Measurements from ENCODE around the gene ZFPM1.
A peak's percentile ranks its signal among the peaks of the same experiment; 100 is the strongest.
"Not testable (repeated sequence)": the region's sequence is repeated elsewhere in the genome, so short reads cannot be mapped to it uniquely, and the experiment has no call there.

Gene ZFPM1

DNA sequence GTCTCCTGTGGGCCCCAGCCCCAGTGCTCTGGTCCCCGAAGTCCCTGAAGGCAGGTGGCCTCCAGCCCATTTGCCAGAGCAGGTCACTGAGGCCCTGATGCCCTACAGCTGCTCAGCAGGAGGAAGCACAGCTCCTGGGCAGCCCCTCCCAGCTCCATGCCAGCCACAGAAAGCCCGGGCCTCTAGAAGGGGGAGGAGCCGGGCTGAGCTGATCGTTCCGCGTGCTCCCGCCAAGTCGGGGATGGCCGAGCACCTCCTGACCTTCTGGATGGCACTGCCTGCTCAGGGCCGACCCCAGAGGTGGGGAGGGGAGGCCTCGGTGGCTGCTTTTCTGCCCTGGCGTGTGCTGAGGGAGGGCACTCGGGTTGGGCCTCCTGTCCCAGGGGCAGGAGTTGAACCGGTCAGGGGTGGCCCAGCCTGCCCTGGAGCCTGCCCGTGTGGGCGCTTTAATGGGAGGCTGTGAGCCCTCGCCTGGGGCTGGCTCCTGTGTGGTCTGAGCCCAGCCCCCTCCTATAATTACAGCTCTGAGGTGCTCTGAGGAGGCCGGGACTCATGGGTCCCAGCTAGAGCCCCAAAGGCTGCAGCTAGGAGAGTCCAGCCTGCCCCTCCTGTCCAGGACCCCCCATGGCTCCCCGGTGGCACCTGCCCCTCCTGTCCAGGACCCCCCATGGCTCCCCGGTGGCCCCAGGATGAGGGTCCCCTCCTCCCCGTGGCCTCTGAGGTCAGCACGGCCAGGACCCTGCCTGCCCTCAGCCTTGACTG, 29.7 kb downstream of the ZFPM1 start:
- peak in 2 of 3 experiments; percentile 59 to 68 for DNase-seq

DNA sequence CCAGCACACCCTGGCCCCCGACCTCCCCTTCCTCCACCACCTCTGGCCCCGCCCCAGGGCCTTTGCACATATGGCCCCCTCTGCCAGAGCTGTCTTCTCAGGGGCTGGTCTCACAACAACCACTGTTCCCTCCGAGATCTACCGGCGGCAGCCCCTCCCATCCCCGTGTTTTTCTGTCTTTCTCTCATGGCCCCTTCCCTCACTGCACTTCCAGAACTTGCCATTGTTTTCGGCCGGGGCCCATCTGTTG, 30.2 kb downstream of the ZFPM1 start:
- DNase-seq, result no peak

GRCh38 chr16:88484505-88485365, 31.7 kb downstream of the ZFPM1 start:
- DNase-seq, result peak in 2 of 3 experiments; percentile 23 to 57

GRCh38 chr16:88485366-88485741, 32.3 kb downstream of the ZFPM1 start:
- DNase-seq, result not testable (repeated sequence)

DNA sequence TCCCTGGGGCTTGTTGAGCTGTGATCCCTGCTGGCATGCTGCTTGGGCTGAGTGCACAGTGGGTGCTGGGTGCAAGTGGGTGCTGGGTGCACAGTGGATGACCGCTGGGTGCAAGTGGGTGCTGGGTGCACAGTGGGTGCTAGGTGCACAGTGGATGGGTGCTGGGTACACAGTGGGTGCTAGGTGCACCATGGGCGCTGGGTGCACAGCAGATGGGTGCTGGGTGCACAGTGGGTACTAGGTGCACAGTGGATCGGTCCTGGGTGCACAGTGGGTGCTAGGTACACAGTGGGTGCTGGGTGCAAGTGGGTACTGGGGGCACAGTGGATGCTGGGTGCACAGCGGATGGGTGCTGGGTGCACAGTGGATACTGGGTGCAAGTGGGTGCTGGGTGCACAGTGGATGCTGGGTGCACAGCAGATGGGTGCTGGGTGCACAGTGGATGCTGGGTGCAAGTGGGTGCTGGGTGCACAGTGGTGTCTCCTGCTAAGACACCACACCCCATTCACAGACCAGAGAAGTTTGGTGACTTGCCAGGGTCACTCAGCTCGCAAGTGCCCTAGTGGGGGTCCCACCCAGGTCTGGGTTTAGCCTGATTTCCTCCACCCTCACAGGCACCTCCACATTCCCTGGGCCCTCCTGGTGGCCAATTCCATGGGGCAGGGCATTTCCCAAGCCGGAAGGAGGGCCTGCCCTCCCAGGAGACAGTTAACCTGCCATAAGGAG, 33.5 kb downstream of the ZFPM1 start:
- DNase-seq, result no peak

DNA sequence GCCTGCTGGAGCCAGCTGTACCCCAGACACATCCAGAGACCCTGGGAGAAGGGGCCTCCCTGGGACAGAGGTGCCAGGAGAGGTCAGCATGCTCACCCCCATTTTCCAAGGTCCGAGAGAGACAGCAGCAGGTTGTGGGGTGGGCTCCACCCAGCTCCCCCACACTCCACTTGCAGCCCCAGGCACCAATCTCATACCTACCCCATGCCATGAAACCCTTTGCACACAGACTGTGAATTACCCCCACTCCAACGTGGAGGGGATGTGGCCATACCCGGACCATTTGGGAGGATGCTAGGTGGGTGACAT, 34.0 kb downstream of the ZFPM1 start:
- DNase-seq, result no peak

DNA sequence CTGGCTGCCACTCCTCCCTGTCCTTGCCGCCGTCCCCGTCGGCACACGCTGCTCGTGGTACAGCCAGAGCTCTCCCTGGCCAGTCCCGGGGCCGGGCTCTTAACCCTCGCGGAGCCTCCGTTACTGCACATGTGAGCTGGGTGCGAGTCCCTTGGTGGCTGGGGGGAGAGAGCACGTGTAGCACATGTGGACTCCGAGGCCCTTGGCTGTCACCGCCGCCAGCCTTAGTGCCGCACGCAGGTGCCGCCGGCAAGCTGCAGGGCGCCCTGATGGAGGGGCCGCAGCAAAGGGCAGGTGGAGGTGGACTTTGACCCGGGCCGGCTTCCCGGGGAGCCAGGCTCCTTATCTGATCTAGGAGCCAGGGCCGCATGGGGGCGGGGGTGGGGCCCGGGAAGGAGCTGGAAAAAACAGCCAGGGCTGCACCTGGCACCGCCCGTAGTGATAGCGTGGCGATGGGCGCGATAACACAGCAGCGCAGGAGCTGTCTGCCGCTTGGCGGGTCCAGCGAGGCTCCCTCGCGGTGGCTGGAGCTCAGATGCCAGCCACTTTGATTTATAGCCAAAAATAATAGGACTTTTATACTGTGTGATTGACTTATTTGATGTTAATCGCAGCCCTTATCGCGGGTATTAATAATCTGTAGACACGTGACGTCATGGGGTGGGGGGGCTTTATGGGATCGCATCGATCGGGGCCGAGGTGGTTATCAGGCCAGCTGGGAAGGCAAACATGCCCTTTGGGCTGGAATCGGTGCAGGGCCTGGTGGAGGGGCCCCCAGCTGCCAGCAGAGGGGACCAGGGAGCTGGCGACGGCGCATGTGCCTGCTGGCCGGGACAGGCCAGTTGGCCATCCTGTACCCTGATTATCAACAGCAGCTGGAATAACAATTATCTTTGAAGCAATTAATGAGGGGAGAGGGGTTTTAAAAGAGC, 35.1 kb downstream of the ZFPM1 start:
- DNase-seq, result peak in 2 of 3 experiments; percentile 78 to 88

DNA sequence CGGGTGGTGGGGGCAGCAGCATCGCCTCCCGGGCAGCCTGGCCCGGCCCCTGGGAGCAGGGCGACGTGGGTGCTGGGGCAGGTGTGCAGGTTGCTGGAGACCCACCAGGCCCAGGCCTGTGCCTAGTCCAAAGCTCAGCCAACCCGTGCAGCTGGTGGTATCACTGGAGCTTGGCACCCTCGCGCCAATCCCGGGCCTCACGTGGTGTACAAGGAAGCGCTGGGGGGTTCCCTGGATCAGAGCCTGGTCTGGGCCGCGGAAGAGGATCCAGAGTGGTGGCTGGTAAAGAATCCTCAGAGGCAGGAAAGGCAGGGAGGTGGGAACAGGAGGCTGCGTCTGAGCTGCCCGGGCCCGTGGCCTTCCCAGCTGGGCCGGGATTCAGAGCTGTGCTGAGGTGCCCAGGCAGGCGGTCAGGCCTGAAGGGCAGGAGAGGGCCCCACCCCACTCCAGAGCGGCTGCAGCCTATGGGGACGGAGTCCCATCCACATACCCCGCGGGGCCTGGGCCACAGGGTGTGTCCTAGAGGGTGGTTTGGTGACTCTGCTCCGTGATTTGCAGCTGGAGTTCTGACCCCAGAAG, 36.2 kb downstream of the ZFPM1 start:
- DNase-seq, result no peak

DNA sequence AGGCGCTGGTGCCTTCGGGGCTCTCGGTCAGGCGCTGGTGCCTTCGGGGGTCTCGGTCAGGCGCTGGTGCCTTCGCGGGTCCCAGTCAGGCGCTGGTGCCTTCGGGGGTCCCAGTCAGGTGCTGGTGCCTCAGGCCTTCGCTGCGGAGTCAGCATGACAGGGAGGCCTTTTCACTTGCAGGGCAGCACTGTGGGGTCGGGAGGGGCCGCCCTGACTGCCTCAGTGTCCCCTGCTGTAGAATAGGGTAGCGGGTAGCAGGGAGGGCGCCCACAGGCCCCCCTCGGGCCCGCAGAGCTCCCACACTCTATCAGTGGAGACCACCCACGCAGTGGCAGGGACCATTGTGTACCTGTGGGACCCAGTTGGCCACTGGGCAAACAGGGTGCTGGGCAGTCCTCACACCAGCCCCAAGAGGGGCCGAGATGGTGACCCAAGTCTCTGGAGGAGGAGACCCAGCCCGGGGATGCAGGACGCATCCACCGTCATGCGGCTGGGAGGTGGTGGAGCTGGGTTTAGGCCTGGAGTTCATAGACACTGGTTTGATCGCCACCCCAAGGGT, 38.0 kb downstream of the ZFPM1 start:
- no peak for DNase-seq

GRCh38 chr16:88491560-88492310, 38.7 kb downstream of the ZFPM1 start:
- no peak for DNase-seq

- DNase-seq, result no peak
Measured at GRCh38 chr16:88493879-88494278, 40.8 kb downstream of the ZFPM1 start.

GRCh38 chr16:88494335-88495154, 41.5 kb downstream of the ZFPM1 start:
- DNase-seq, result no peak

DNA sequence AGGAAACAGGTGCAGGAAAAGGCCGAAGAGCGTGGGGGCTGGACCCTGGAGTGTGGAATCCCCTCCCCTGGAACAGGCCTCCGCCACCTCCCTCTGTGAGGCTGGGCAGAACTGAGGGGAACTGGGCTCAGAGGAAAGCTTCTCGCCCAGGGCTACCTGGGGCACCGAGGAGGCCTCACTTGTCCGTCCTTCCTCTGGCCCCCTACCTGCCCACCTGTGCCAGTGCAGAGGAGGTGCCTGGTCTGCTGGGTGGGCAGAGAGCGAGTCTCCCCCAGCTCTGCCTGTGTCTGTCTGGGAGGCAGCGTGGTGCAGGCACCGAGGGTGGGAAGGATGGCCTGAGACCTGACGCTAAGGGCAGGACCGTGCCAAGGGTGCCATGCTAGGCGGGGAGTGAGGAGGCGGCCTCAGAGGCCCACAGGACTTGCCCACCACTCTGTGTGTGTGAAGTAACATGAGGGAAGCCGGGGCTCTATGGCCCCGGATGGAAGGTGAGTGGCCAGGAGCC, 42.2 kb downstream of the ZFPM1 start:
- no peak for DNase-seq

DNA sequence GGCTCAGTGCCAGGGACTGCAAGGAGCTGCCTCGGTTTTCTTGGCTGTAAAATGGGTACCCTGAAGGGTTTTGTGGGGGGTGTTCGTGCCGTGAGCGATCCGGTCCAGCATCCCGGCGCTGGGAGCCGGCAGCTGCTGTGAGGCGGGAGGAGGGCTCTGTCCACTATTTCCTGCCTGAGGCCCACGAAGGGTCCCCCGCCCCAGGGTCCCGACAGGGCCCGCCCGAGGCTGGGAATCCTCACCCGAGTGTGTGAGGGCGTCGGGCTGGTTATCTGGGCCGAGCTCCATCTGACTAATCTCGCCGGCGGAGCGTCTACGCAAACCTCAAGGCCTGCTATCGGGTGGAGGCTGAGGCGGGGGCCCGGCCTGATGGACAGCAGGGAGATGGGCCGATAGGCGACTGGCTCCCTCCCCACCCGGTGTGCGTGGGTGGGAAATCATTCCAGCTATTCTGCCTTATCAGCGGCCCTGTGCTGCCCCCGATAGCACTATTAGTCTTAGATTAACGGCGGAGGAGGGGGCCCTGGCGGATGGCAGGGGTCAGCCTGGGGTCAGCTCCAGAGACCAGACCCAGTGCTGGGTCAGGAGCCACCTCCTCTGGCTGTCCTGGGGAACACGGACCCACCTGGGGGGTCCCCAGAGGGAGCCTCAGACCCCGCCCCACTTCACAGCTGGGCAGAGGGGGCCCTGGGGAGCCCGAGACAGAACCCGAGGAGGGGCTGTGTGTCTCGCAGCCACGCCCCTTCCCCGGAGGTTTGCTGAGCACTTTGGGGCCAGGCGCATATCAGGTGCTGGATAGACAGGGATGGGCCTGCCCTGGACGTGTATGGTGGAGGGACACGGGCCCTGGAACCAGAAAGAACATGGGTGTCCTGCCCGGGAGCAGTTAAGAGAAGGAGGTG, 44.7 kb downstream of the ZFPM1 start:
- DNase-seq, result no peak

GRCh38 chr16:88498576-88499208, 45.6 kb downstream of the ZFPM1 start:
- DNase-seq, result no peak

DNA sequence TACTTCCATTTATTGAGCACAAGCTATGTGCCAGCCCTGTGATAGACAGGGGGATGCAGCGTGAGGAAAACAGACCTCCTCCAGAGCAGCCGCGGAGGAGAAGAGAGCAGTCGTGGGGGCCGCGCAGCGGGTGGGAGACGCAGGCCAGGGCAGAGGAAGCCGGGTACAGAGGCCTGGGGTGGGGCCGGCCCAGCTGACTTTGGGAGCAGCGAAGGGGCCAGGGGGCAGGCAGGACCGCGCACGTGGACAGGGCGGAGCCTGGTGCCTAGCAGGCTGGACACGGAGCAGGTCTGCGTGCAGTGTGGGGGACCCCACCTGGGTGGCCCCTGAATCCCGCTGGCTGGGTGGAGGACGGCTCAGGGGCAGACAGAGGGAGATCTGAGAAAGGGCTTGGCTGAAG, 46.2 kb downstream of the ZFPM1 start:
- no peak for DNase-seq

DNA sequence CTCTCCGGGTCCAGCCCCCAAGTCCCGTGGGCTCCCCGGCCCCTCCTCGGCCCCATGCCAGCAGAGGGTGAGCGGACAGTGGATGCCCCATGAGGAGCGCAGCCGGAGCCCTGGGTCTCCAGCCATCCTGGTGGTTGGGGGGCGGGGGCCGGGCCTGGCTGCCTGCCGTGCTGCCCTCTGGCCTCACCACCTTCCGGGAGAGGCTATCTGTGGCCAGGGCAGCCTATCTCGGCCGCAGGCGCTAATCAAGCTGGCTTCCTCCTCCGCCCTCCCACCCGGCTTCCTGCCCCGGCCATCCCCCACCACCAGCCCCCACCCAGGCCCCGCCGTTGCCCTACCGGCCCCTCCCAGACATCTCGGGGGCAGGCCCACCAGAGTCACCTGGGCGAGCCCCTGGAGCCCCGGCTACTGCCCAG, 46.8 kb downstream of the ZFPM1 start:
- no peak for DNase-seq

DNA sequence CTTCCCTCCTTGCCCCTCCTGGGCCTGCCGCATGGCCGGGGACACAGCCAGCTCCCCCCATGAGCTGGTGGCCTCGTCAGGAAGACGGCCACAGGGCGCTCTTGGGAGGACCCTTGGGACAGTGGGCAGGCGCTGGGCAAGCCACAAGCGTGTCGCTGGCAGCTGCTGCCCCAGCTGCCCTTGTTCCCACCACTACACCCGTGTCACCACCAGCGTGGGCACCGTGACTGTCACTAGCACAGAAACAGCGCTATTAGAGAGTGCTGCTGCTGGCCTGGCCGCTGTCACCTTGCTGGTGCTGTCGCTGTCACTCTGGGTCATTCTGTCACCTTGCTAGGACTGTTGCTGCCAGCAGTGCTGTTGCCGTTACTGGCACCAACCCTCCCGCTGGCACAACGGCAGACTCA, 47.2 kb downstream of the ZFPM1 start:
- DNase-seq, result no peak

DNA sequence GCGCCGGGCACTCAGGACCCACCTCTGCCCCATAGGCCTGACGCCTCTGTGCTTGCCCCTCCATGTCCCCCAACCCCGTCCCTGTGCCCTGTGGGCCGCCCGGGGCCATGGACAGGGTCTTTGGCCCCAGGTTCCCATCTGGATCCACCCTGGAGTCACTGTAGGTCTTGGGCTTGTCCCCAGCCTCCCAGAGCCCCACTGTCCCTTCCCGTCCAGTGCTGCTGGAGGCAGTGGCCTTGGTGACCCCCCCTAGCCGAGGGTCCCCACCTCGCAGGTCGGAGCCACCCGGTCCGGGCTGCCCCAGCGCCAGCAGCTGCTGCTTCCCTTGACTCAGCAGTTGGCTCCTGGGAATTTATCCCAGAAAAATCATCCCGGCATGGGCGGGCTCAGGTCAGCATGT, 49.3 kb downstream of the ZFPM1 start:
- DNase-seq, result no peak

Data from NCI-H1417 (cell line).